ENCODE data around the gene ARL4D.
"Not testable (repeated sequence)": the region's sequence is repeated elsewhere in the genome, so short reads cannot be mapped to it uniquely, and the experiment has no call there.

ARL4D gene

GRCh38 chr17:43399839-43400328 is 1.1 kb downstream of the ARL4D start:
- no peak for DNase-seq

- DNase-seq: no peak
Observed at GRCh38 chr17:43400943-43401717, 2.3 kb downstream of the ARL4D start.

- DNase-seq: no peak
Observed at GRCh38 chr17:43402078-43402477, 3.3 kb downstream of the ARL4D start.

GRCh38 chr17:43402567-43402966 is 3.8 kb downstream of the ARL4D start:
- no peak for DNase-seq

- no peak for DNase-seq
Observed at GRCh38 chr17:43403846-43404245, 5.1 kb downstream of the ARL4D start.

- no peak for DNase-seq
Observed at GRCh38 chr17:43405861-43406260, 7.1 kb downstream of the ARL4D start.

GRCh38 chr17:43406676-43407645 is 8.2 kb downstream of the ARL4D start:
- DNase-seq: no peak

GRCh38 chr17:43409131-43409530 is 10.3 kb downstream of the ARL4D start:
- no peak for DNase-seq

GRCh38 chr17:43410557-43411368 is 12.0 kb downstream of the ARL4D start:
- DNase-seq: no peak

- no peak for DNase-seq
Observed at GRCh38 chr17:43411369-43411677, 12.5 kb downstream of the ARL4D start.

- DNase-seq: no peak
Observed at GRCh38 chr17:43411749-43412148, 13.0 kb downstream of the ARL4D start.

GRCh38 chr17:43412166-43412565 is 13.4 kb downstream of the ARL4D start:
- DNase-seq: no peak

- peak; percentile 5 for DNase-seq
Observed at GRCh38 chr17:43416998-43417890, 18.5 kb downstream of the ARL4D start.

GRCh38 chr17:43418441-43419374 is 19.9 kb downstream of the ARL4D start:
- peak; percentile 42 for DNase-seq

- not testable (repeated sequence) for DNase-seq
Observed at GRCh38 chr17:43419375-43419882, 20.6 kb downstream of the ARL4D start.

GRCh38 chr17:43423777-43424455 is 25.1 kb downstream of the ARL4D start:
- no peak for DNase-seq

GRCh38 chr17:43427362-43428043 is 28.7 kb downstream of the ARL4D start:
- peak; percentile 6 for DNase-seq

- DNase-seq: no peak
Observed at GRCh38 chr17:43428524-43428923, 29.7 kb downstream of the ARL4D start.

All from NCI-H1092 treated with DMSO at 0.1 percent for 48 hours (cell line).